HG03139 (cell line): ENCODE measurements around the gene C7orf57.
A peak's percentile ranks its signal among the peaks of the same experiment; 100 is the strongest.
"Not testable (repeated sequence)": the region's sequence is repeated elsewhere in the genome, so short reads cannot be mapped to it uniquely, and the experiment has no call there.

Experiments used
- ATAC-seq: cut with Tn5 transposase; IDR thresholded peaks from one replicate; pipeline ENCODE4 v1.9.1; 2021; ENCODE audit not compliant: unreplicated experiment

Gene C7orf57

GRCh38 chr7:48035301-48035966, at the start of gene C7orf57:
Gene C7orf57, plus strand, starts transcription at chr7:48035543. Its CDS starts 766 bp downstream, at chr7:48036309.
- ATAC-seq = peak; percentile 100

- no peak for ATAC-seq
These were observed 46.6 kb upstream of the C7orf57 start for GRCh38 chr7:47988496-47989386.

GRCh38 chr7:47989607-47990400, 45.5 kb upstream of the C7orf57 start:
- not testable (repeated sequence) for ATAC-seq

DNA sequence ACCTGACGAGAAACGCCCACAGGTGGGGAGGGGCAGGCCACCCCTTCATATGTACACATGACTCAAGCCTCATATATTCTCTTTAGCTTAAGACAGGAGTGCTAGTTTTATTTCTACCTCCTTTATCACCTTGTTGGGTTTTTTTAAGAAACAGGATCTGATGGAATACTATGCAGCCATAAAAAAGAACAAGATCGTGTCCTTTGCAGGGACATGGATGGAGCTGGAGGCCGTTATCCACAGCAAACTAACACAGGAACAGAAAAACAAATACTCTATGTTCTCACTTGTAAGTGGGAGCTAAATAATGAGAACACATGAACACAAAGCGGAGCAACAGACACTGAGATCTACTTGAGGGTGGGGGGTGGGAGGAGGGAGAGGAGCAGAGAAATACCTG, 44.8 kb upstream of the C7orf57 start:
- no peak for ATAC-seq

GRCh38 chr7:47991270-47991669, 44.1 kb upstream of the C7orf57 start:
- no peak for ATAC-seq

GRCh38 chr7:47991741-47992311, 43.5 kb upstream of the C7orf57 start:
- peak; percentile 97 for ATAC-seq

- ATAC-seq = no peak
These were observed 42.9 kb upstream of the C7orf57 start for GRCh38 chr7:47992446-47992845.

GRCh38 chr7:47999413-47999812, 35.9 kb upstream of the C7orf57 start:
- no peak for ATAC-seq

DNA sequence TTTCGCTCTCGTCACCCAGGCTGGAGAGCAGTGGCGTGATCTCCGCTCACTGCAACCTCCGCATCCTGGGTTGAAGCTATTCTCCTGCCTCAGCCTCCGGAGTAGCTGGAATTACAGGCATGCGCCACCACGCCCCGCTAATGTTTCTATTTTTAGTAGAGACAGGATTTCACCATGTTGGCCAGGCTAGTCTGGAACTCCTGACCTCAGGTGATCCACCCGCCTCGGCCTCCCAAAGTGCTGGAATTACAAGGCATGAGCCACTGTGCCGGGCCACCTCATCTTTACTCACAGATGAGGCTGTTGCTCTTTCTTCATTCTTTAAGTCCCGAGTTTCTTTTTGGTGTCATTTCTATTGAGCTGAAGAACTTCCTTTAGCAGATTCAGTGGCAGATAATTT, 35.2 kb upstream of the C7orf57 start:
- not testable (repeated sequence) for ATAC-seq

DNA sequence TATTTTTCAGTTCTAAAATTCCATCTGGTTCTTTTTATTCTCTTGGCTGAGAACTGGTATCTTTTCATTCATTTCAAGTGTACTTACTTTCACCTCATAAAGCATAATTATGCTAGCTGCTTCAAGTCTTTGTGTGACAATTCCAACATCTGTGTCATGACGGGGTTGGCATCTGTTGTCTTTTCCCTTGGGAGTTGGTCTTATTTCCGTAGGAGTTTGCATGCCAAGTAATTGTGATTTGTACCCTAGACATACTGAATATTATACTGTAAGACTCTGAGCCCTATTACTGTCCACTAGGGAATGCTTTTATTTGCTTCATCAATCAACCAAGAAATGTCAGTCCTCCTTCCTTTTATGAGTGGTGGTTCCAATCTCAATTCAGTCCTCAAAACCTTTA, 31.3 kb upstream of the C7orf57 start:
- no peak for ATAC-seq

DNA sequence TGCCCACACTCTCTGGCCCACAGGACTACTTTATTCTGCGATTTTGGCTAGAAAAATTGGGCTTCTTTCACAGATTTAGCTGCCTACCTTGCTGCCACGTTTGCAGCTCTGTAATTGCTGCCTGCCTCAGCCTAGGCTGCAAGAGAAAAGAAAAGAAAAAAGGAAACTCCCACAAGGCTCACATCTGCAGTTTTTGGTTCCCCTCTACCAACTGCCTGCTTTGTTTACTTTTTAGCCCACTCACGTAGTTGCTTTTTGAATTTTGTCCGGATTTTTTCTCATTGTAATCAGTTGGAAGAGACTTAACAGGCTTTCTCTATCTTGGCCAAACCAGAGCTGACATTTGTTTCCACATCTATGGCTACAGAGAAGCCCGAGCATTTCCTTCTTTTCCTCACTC, 30.7 kb upstream of the C7orf57 start:
- no peak for ATAC-seq

GRCh38 chr7:48006866-48007265, 28.5 kb upstream of the C7orf57 start:
- no peak for ATAC-seq

DNA sequence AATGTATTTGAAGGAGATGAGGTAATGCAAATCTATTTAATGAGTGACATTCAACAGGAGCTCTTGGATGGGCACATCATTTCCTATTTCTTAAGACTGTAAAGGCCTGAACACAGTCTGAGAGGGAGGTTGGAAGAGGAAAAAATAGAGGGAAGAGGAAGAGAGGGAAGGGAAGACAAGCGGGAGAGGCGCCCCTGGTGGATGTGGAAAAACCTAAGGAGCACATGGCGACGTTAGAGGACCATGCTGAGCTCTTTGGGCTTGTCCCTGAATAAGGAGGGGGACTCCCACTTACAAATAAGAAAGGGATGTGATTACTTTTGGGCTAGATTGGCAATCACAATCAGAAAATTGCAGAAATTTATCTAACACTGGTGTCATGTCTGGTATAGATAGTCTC, 26.1 kb upstream of the C7orf57 start:
- ATAC-seq = no peak

GRCh38 chr7:48009954-48010353, 25.4 kb upstream of the C7orf57 start:
- ATAC-seq = no peak

DNA sequence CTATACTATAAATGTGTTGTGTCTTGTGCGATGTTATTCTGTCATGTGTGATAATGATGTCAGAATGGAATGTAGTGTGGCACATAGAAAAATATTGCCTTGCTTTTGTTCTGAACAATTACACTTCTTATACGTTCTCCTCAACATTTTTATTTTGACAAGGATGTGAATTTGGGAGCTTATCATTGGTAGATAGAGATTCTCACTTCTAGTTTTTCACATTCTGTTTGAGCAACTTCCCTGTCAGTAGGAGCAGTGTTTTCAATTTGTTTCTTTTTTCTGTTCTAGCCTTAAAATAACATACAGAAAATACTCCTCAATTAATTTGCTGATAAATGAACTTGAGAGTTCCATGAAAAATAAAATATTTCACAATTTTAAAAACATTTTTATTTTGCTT, 24.0 kb upstream of the C7orf57 start:
- ATAC-seq = no peak

DNA sequence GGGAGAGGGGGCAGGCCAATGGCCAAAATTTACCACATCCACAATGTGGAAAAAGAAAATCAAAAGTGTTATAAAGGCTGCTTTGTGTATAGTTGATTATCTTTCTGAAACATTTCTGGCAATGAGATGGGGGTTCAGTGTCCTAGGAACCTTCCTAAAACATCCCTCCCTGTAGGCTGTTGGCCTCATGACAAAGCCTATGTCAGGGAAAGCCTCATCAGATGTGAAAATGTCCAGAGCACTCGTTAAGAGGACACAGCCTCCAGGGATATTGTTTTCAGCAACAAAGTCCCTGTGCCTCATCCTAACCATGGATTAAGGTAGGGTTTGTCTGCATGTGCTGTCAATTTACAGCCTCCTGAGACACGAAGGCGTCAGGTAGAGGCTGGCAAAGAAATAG, 23.4 kb upstream of the C7orf57 start:
- ATAC-seq = no peak

DNA sequence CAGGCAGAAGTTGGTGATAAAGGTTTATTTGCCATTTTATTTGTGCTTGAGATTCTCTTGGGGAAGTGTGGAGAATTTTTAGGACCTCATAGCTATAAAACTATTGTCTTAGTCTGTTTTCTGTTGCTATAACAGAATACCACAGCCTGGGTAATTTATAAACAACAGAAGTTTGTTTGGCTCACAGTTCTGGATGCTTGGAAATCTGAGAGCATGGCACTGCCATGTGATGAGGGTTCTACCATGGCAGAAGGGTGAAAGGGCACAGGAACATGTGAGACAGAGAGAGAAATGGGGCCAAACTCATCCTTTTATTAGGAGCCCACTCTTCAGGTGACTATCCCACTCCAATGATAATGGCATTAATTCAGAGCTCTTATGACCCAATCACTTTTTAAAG, 18.7 kb upstream of the C7orf57 start:
- ATAC-seq = no peak

DNA sequence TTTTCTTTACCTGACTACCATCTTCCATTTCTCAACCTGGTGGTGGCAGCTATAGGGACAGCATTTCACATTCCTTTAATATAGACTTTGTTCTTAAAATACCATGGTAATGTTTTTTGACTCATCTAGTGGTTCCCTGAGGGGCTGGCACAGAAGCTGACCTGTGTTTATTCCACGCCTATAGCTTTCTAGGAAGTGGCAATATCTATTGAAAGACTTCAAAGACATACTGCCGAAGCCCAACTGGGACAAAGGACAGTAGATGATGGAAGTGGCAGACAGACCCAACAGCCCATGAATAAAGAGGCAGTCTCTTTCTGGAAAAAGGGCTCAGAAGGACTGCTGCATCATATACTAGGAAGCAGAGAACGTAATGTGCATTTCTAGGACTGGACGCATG, 17.7 kb upstream of the C7orf57 start:
- no peak for ATAC-seq

GRCh38 chr7:48025624-48026023, 9.7 kb upstream of the C7orf57 start:
- no peak for ATAC-seq

DNA sequence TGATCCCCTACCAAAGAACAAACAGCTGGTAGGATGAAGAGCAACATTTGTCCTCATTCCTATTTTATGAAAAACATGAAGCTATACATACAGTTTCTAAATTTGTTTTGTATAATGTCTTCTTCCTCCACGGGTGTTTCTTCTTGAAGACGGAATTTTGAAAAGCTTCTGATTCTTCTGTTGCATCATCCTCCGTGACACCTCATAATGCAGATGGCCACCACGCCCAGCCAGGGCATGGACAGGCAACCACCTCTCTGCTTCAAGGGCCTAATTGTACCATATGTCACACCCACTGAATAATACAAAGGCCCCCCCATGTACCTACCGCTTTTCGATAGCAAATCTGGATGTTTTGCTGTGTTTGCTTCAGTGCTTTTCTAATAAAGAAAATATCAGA, 6.4 kb upstream of the C7orf57 start, which contains the start of gene SUN3:
Gene SUN3 (minus strand): TSS at position 170 of the 400 bp plus-strand sequence. CDS start 169 bp downstream, at position 1.
- ATAC-seq = no peak

DNA sequence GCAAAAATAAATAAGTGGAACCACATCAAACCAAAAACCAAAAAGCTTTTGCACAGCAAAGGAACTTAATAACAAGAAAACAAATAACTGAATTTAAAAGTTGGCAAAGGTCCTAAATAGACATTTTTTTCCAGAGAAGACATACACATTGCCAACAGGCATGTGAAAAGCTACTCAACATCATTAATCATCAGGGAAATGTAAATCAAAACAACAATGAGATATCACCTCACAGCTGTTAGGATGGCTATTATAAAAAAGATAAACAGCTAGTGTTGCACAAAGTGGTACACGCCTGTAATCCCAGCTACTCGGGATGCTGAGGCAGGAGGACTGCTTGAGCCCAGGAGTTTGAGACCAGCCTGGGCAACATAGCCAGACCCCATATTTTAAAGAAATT, 4.2 kb upstream of the C7orf57 start:
- ATAC-seq = no peak
